Hematopoietic multipotent progenitor cell treated with erythropoietin and hydrocortisone succinate and interleukin-3 and kit ligand, for 15 days (in vitro differentiated cells): Measurements from ENCODE around the gene HTR3C.

Experiments
- DNase-seq: peaks from one replicate; pipeline ENCODE4 v3.0.0-alpha.2; 2015; ENCODE audit warnings: low spot score

The HTR3C gene

DNA sequence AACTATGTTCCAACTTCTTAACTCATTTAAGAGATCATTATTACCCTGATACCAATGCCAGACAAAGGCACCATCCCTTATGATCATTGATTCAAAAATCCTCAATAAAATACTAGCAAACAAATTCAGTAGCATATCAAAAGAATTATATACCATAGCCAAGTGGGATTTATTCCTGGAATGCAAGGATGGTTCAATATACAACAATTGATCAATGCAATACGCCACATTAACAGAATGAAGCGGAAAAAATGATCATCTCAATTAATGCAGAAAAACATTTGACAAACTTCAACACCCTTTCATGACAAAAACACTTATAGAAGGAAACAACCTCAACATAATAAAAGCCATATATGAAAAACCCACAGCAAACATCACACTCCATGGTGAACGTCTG lies 39.4 kb downstream of the HTR3C start:
- no peak for DNase-seq

DNA sequence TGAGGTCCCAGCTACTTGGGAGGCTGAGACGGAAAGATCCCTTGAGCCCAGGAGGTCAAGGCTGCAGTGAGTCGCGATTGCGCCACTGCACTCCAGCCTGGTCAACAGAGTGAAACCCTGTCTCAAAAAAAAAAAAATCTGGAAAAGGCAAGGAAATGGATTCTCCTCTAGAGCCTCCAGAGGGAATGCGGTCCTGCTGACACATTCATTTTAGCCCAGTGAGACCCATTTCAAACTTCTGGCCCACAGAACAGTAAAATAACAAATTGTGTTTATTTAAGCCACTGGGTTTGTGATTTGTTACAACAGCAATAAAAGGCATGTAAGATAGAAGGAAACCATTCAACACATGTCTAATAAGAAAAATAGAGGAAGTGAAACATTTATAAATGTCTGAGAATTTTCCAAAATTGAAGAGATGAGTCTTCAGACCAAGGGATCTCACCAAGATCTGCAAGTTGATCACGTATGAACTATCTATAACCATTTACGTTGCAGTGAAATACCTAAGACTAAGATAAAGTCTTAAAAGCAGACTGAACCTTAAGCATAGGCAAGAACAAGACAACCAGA lies 44.0 kb downstream of the HTR3C start, which contains the start of gene HTR3E:
TSS of gene HTR3E (plus strand) at position 254 of the 573 bp plus-strand sequence. CDS start 466 bp downstream, outside the sequence.
- no peak for DNase-seq

DNA sequence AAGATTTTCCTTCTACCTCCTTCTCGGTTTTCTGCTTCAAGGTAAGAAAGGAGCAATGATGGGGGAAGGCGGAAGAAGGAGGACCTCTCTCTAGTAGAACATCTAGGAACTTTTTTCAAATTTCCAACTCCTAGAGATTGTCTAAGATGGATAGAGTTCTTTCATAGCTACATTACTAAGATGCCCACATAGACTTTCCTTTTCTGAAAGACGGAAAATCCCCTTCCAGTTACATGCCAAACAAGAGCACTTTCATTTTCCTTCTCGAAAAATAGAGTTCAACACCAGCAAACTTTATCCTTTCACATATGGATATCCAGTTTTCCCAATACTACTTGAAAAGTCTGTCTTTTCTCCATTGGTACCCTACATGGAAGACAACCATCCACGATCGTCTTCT lies 44.7 kb downstream of the HTR3C start:
- no peak for DNase-seq

DNA sequence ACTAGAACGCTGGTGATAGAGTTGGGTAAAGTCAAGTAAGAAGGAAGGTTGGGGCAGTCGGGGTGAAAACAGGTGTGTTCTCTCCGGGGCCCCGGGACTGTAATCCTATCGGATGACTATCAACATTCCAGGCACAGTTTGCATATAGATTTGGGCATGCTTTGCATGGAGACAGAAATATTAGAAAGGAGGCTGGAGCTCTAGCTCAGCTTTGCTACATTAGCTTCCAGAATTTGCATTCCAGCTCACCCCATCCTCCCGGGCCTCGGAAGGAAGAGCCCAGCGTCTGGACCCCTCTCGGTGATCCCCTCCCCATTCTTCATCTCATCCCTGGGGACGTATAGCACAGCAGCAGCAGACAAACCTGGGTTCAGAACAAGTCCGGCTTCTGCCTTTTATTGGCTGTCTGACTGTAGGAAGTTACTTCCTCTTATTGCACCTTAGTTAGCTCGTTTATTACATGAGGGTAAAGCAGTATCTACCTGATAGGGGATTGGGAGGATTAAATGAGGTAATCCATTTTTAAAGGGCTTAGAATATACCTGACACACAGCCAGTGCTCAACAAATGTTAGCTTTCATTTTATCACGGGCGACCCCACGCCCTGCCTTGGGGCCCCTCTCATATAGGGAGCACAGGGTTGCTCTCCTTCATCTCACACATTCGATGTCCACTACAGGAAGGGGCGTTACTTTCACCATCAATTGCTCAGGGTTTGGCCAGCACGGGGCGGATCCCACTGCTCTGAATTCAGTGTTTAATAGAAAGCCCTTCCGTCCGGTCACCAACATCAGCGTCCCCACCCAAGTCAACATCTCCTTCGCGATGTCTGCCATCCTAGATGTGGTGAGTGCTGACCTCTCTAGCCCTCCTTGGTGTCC lies 47.2 kb downstream of the HTR3C start:
- DNase-seq: no peak
